ENCODE data around the gene RUFY3. TPM values are rescaled to one million over a fixed set of nuclear protein-coding genes. Genes with fewer than 3 reads are reported as not detected.

RUFY3 gene
- total RNA-seq, 1 experiment from 2014 or later, result 48.0 TPM

DNA sequence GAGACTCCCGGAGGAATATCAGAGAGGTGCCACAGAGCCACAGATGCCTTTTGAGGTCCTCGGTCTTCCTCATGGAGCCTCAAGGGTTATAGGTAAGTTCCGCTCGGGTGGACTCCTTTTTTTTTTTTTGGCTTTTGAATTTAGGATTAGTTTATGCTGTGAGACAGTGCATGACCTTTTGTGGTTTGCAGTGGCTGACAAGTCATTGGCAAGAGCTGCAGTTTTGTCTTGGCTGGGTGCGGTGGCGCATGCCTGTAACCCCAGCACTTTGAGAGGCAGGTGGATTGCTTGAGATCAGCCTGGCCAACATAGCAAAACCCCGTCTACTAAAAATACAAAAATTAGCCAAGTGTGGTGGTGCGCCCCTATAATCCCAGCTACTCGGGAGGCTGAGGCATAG is 122.4 kb downstream of the RUFY3 start:
- no peak overlapping the region for H3K56ac ChIP-seq (ENCODE audit: insufficient read length, low read depth, low read length)
- H3K14ac ChIP-seq (ENCODE audit: insufficient read depth, low read length), result no peak overlapping the region
- H3K36me3 Mint-ChIP-seq (ENCODE audit: insufficient read depth in 1 of 3, low read depth in 3 of 3), result no peaks in the 10 kb centered on the region
- H2AK5ac ChIP-seq (ENCODE audit: insufficient read length, low read length), result no peak overlapping the region
- H3K79me1 ChIP-seq (ENCODE audit: insufficient read depth, low read depth, low read length, poor library complexity, severe bottlenecking), result no peaks in the 10 kb centered on the region
- WGBS (ENCODE audit: extremely low coverage, insufficient read length, low lambda C conversion rate), result no CpG with 5 or more reads among the region's 9 CpGs
- H3K27me3 Mint-ChIP-seq (ENCODE audit: low read depth), result no peaks in the 10 kb centered on the region; the same call in 1 of the 2 replicates
- no peak overlapping the region for H3K23ac ChIP-seq (ENCODE audit: insufficient read length, low read depth, low read length)
- no peak overlapping the region for H2BK12ac ChIP-seq (ENCODE audit: insufficient read length, low read depth, low read length)
- no peaks in the 10 kb centered on the region for H3K9me3 ChIP-seq (ENCODE audit: control insufficient read depth, low read depth, low read length)
- 0 out of 2 replicates have a peak, but pooled peaks cover 3% of the 10 kb centered on the region for H3K4me1 ChIP-seq (ENCODE audit: insufficient read depth, low read length)
- no peak overlapping the region for H3K9ac ChIP-seq (ENCODE audit: extremely low read depth, insufficient read length, low read length)
- H3K23me2 ChIP-seq (ENCODE audit: insufficient read length, low read depth, low read length, poor library complexity, severe bottlenecking), result no peaks in the 10 kb centered on the region
- no peaks in the 10 kb centered on the region; the same call in 1 of the 2 replicates for H3K79me2 ChIP-seq (ENCODE audit: insufficient read depth, low read length)
- no peak for DNase-seq
- no peaks in the 10 kb centered on the region for H4K20me1 ChIP-seq (ENCODE audit: control insufficient read depth, insufficient read depth, insufficient read length)
- peaks cover 8 to 13% of the 10 kb centered on the region in 2 experiments for H3K4me1 Mint-ChIP-seq
- no peak overlapping the region for H3K27ac ChIP-seq (ENCODE audit: insufficient read length, low read depth, low read length)
- no peak overlapping the region for H2BK5ac ChIP-seq (ENCODE audit: insufficient read length, low read length)
- TF ChIP-seq, protein P1, sequence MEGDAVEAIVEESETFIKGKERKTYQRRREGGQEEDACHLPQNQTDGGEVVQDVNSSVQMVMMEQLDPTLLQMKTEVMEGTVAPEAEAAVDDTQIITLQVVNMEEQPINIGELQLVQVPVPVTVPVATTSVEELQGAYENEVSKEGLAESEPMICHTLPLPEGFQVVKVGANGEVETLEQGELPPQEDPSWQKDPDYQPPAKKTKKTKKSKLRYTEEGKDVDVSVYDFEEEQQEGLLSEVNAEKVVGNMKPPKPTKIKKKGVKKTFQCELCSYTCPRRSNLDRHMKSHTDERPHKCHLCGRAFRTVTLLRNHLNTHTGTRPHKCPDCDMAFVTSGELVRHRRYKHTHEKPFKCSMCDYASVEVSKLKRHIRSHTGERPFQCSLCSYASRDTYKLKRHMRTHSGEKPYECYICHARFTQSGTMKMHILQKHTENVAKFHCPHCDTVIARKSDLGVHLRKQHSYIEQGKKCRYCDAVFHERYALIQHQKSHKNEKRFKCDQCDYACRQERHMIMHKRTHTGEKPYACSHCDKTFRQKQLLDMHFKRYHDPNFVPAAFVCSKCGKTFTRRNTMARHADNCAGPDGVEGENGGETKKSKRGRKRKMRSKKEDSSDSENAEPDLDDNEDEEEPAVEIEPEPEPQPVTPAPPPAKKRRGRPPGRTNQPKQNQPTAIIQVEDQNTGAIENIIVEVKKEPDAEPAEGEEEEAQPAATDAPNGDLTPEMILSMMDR (conservative IDR thresholded peaks at IDR 0.05), result no peak
- no peak overlapping the region for H2BK15ac ChIP-seq (ENCODE audit: low read depth, low read length)
- H3K18ac ChIP-seq (ENCODE audit: insufficient read length, low read depth, low read length), result no peak overlapping the region
- peak overlapping the region in 1 of 3 experiments; percentile 44; a peak in 1 of 7 replicates for H3K27ac Mint-ChIP-seq
- no peaks in the 10 kb centered on the region for H3K27me3 ChIP-seq (ENCODE audit: insufficient read depth, low read length)
- no peaks in the 10 kb centered on the region for H3K9me3 Mint-ChIP-seq
- H4K8ac ChIP-seq (replicated peaks; ENCODE audit: insufficient read length, low read depth, low read length), result no peak overlapping the region
- H4K91ac ChIP-seq (ENCODE audit: insufficient read length, low read depth, low read length), result no peak overlapping the region
- H2AFZ ChIP-seq (ENCODE audit: low read length), result no peak overlapping the region
- H2BK20ac ChIP-seq (ENCODE audit: low read depth, low read length, poor library complexity, severe bottlenecking), result no peak overlapping the region
- H4K5ac ChIP-seq (ENCODE audit: insufficient read length, low read depth, low read length), result no peak overlapping the region
- H3T11ph ChIP-seq (ENCODE audit: low read length), result no peak overlapping the region
- no peak overlapping the region for H3K4me2 ChIP-seq (ENCODE audit: insufficient read depth, insufficient read length, low read length)
- no peak overlapping the region for H3K4me3 Mint-ChIP-seq
- no peak overlapping the region for H3K4ac ChIP-seq (ENCODE audit: low read depth, low read length)
- H2BK120ac ChIP-seq (ENCODE audit: low read depth, low read length, poor library complexity, severe bottlenecking), result no peak overlapping the region

All from H9 (cell line).